HG02588 (cell line): ENCODE measurements around the gene DEF6.
"Not testable (repeated sequence)": the region's sequence is repeated elsewhere in the genome, so short reads cannot be mapped to it uniquely, and the experiment has no call there.

Experiments
- ATAC-seq: cut with Tn5 transposase; IDR thresholded peaks from one replicate; pipeline ENCODE4 v1.9.1; 2021; ENCODE audit warnings: mild to moderate bottlenecking, moderate library complexity; ENCODE audit not compliant: unreplicated experiment

The DEF6 gene

DNA sequence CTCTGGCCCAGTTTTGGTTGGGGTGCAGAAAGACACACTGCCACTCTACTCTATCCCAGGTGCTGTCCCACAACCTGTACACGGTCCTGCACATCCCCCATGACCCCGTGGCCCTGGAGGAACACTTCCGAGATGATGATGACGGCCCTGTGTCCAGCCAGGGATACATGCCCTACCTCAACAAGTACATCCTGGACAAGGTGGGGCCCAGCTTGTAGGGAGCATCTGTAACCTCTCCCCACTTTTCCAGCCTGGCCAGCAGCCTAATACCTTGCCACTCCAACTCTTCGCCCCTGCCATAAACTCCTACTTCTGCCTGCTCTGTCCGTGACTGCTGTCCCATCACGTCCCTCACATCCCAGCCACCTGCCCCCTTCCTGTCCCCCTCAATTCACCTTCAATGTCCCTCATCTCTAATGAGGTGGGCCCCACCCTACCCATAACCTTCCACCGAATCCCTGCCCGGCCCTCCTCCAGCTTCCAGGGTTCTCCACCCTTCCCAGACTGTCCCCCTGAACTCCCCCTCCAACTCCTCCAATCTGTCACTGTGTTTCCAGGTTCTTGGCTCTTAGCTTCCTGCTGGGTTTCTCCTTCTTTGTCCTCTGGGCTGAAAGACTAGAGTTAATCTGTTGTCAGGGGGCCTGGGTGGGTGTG lies 12.1 kb downstream of the DEF6 start:
- no peak for ATAC-seq

DNA sequence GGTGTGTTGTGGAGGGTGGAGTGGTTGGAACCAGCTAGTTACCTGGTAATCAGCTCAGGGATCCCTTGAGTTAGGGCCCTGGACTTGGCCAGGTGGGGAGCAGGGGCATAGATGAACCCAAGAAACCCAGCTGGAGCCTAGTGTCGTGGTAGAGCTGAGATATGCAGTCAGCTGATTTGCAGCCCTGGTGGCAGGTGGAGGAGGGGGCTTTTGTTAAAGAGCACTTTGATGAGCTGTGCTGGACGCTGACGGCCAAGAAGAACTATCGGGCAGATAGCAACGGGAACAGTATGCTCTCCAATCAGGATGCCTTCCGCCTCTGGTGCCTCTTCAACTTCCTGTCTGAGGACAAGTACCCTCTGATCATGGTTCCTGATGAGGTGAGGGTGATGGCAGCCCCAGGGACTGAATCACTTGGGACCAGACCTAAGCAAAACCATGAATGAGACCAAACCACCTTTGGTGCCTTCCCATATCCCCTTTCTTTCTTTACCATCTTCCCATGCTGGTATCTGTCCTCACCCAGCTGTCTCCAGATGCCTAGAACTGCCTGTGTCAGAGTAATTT lies 12.7 kb downstream of the DEF6 start:
- ATAC-seq, result no peak

DNA sequence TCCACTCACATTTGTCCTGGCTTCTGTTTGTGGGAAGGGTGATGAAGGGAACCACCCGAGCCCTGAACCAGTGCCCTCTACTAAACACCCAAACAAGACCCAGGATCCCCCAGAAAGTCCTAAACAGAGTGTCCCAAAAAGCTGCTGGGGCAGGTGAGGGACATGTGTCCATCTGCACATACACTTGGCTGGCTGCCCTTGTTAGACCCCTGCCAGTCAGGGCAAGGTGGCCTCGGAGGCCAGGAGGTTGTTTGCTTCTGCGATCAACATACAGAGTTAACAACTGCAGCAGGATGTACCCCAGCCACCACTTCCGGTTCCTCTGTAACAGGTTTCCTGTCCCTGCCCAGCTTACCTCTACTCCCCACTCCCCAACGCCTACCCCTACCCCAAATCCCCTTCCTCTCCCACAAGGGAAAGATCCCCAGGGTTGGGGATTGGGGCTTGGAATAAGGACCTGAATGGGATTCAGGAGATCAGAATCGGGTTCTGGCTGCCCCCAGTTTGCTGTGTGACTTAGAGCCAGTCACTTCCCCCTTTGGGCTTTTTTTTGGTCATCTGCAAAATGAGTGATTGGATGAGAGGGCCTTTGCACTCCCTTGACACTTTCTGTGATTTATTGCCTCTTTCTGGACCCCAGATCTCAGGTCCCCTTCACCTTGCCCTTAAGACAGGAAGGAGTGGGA lies 13.9 kb downstream of the DEF6 start:
- ATAC-seq, result no peak

DNA sequence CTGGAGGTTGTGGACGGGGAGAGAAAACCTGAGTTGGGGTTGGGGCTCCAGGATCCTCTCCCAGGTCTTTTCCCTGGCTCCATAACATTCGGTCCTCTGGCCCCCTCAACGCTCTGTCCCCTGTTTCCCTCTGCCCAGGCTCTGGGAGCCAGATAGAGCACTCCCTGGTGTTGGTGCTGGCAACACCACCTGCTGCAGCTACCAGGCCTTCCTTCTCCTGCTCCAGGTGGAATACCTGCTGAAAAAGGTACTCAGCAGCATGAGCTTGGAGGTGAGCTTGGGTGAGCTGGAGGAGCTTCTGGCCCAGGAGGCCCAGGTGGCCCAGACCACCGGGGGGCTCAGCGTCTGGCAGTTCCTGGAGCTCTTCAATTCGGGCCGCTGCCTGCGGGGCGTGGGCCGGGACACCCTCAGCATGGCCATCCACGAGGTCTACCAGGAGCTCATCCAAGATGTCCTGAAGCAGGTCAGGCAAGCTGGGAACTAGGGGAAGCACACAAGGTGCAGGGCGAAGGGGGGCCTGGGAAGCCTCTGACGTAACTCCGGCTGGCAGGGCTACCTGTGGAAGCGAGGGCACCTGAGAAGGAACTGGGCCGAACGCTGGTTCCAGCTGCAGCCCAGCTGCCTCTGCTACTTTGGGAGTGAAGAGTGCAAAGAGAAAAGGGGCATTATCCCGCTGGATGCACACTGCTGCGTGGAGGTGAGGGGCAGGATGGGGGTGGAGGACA lies 14.6 kb downstream of the DEF6 start:
- no peak for ATAC-seq

DNA sequence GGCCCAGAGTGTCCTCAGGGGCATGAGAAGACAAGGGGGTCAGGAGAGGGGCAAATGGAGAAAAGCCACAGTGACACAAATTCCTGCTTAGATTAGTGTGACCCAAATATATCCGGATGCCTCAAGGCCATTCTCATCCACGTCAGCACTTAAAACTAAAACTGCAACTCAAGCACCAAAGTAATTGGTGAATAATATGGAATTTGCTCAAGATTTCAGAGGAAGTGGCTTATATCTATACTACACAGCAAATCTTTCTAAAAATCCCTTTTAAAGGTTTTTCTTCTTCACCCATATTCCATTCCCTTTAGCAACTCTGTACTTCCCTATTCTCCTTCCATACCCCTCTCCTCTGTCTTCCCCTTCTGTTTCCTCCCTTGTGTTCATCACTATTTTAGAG lies 15.2 kb downstream of the DEF6 start:
- ATAC-seq, result no peak

DNA sequence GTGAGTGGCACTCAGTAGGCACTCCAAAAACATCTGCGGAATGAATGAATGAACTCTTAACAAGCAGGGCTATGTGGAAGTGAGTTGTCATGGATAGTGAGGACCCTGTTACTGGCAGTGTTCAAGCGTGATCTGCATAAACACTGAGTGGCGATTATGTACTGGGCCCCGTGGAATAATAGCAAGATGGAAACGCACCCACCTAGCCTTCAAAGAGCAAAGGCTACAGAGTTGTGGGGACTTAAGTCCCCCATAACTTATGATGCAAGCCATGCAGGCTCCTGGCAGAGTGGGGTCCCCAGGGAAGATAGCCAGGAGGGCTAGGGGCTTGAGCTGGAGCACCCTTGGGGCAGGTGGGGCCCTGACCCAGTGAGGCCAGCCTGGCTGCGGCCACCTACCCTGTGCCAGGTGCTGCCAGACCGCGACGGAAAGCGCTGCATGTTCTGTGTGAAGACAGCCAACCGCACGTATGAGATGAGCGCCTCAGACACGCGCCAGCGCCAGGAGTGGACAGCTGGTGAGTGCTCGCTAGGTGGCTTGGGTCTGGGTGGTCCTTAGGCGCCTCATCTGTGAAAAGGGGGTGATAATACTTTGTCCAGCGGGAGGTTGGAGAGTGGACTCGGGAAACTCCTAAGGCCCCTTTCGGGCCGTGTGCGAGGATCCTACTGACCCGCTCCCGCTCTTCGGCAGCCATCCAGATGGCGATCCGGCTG lies 20.0 kb downstream of the DEF6 start:
- ATAC-seq, result no peak

DNA sequence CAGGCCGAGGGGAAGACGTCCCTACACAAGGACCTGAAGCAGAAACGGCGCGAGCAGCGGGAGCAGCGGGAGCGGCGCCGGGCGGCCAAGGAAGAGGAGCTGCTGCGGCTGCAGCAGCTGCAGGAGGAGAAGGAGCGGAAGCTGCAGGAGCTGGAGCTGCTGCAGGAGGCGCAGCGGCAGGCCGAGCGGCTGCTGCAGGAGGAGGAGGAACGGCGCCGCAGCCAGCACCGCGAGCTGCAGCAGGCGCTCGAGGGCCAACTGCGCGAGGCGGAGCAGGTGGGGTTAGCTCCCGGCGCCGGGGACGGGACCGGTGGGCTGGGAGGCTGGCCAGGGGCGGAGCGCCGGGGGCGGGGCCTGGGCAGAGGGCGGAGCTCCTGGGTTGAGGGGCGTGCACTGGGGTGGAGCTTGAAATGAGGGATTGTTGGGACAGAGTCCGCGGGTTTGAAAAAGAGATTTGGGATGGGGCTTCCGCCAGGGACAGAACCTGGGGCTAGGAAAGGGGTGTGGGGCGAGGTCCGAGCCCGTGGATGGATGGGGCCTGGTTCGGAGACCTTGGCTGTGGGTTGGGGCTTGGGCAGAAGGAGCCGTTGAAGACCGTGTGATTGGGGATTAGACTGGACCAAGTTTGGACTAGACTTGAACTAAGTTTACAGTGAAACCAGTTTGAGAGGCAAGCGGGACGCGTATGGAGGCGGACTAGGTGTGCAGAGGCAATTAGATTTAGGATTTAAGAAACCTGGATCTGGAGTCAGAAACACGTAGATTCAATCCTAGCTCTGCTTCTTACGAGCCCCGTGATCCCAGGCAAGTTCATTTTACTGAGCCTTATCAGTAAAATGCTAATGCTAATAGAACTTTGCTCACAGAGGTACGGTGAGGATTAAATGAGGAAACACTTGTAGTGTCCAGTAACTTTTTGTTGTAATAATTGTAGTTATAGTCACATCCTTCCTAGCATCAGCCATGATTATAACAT lies 20.9 kb downstream of the DEF6 start:
- no peak for ATAC-seq

DNA sequence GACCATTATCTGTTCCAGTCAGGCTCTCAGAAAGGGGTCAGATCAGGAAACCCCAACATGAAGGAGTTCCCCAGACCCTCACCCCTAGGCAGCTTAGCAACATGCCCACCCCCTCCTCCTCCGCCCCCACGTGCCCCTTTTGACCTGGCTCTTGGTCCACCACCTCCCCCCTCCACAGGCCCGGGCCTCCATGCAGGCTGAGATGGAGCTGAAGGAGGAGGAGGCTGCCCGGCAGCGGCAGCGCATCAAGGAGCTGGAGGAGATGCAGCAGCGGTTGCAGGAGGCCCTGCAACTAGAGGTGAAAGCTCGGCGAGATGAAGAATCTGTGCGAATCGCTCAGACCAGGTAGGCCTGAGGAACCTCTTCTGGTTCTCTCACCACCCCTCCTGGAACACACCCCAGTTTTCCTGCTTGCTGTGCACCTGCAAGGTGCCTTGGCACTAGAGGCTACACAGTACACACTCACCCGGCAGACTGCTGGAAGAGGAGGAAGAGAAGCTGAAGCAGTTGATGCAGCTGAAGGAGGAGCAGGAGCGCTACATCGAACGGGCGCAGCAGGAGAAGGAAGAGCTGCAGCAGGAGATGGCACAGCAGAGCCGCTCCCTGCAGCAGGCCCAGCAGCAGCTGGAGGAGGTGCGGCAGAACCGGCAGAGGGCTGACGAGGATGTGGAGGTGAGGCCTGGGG lies 21.9 kb downstream of the DEF6 start:
- ATAC-seq, result no peak

DNA sequence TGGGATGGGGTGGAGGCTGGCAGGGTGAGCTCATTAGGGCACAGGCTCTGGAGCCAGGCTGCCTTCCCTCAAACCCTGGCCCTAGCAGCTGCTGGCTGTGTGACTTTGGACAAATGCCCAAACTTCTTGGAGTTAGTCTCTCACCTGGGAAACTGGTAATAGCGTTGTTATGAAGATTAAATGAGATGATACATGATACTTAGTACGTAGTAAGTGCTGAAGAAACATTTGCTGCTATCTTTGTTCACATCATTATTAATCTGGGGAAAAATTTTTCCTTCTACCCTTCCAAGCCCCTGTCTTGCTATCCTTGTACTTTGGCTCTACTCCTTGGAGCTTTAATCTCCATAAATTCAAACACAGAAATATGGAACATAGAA lies 22.4 kb downstream of the DEF6 start:
- ATAC-seq, result no peak

DNA sequence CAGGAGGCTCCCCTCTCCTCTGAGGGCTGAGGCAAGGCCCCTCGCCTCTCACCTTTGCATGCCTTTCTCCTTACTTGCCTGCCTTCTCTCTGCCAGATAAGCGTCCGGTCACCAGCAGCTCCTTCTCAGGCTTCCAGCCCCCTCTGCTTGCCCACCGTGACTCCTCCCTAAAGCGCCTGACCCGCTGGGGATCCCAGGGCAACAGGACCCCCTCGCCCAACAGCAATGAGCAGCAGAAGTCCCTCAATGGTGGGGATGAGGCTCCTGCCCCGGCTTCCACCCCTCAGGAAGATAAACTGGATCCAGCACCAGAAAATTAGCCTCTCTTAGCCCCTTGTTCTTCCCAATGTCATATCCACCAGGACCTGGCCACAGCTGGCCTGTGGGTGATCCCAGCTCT lies 23.5 kb downstream of the DEF6 start:
- no peak for ATAC-seq

DNA sequence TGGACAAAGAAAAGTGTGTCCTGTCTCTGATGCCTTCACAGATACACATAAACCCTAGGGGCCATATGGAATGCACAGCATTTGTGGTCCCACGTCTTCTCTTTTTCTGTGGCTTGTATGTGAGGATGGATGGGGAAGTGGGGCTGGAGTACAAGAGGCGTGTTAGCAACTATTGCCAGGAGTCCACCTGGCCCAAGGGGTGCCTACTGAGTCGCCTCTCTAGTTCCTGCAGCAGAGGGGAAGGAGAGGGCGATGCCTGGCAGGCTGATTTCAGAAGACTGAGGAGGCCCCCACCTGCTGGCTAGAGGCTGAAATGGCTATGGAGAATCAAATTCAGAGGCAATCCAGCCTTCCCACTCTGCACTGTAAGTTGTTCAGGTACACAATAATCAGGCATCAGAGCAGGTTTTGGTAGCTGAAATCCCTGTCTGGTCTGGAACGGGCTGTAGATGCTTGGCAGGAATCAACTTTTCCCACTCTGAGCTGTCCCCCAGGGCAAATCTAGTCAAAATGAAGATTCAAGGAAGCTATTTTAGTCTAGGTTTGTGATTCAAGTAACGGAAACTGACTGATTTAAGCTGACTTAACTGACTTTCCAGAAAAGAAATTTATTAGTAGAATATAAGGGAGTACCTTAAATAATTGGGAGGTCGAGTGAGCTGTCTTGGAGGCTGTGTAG lies 29.9 kb downstream of the DEF6 start:
- ATAC-seq, result no peak

DNA sequence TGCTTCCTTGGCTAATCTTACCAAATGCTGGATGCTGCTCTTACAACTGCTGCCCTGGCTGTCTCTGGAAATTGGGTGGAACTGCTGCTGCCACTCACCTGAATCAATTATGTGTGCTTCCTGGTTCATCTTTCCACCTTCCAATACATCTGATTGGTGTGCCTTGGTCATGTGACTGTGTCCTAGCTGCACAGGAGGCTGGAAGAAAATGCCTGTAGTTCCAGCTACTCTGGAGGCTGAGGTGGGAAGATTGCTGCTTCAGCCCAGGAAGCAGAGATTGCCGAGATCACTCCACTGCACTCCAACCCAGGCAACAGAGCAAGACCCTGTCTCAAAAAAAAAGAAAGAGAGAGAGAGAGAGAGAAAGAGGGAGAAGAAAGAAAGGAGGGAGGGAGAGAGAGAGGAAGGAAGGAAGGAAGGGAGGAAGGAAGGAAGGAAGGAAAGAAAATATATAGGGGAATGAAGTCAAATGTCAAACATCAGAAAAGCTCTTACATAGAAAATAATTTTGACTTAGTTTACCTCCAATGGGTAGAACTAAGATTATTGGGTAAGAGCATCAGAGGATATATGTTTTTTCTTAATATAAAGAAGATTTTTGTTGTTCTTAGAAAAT lies 30.6 kb downstream of the DEF6 start:
- no peak for ATAC-seq

DNA sequence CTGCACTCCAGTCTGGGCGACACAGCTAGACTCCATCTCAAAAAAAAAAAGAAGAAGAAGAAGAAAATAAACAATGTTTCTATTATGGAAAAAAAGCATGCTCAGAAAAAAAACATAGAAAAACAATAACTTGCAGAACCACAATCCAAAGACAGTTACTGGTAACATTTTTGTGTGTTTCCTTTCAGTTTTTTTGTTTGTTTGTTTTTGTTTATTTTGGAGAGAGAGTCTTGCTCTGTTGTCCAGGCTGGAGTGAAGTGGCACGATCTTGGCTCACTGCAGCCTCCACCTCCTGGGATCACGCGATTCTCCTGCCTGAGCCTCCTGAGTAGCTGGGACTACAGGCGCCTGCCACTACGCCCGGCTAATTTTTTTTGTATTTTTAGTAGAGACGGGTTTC lies 31.3 kb downstream of the DEF6 start:
- ATAC-seq, result not testable (repeated sequence)

DNA sequence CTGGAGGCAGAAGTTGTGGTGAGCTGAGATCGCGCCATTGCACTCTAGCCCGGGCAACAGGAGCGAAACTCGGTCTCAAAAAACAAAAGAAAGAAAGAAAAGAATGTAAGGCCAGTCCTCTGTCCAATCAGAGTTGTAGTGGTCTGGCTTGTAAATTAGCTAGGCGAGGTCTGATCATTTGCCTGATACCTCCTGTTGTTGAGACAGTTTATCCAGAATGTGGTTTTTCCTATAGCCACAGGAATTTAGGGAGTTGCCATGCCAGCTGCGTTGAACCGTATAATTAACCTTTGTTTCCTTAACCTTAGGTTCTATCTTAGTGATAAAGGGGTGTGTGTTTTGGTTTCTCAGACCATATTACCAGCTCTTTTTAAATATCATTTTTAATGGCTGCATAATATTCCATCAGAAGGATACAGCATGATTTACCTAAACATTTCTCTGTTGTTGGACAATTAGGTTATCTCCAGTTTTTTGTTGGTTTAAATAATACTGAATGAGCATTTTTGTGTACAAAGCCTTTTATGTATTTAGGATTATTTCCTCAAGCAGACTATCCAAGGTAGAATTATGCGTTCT lies 33.0 kb downstream of the DEF6 start:
- no peak for ATAC-seq

DNA sequence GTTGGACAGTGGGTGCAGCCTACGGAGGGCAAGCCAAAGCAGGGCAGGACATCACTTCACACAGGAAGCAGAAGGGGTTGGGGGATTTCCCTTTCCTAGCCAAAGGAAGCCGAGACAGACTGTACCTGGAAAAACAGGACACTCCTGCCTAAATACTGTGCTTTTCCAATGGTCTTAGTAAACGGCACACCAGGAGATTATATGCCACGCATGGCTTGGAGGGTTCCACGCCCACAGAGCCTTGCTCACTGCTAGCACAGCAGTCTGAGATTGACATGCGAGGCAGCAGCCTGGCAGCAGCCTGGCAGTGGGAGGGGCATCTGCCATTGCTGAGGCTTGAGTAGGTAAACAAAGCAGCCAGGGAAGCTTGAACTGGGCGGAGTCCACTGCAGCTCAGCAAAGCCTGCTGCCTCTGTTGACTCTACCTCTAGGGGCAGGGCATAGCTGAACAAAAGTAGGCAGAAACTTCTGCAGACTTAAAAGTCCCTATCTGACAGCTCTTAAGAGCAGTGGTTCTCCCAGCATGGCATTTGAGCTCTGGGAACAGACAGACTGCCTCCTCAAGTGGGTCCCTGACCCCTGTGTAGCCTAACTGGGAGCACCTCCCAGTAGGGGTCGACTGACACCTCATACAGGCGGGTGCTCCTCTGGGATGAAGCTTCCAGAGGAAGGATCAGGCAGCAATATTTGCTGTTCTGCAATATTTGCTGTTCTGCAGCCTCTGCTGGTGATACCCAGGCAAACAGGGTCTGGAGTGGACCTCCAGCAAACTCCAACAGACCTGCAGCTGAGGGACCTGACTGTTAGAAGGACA lies 34.7 kb downstream of the DEF6 start:
- not testable (repeated sequence) for ATAC-seq

DNA sequence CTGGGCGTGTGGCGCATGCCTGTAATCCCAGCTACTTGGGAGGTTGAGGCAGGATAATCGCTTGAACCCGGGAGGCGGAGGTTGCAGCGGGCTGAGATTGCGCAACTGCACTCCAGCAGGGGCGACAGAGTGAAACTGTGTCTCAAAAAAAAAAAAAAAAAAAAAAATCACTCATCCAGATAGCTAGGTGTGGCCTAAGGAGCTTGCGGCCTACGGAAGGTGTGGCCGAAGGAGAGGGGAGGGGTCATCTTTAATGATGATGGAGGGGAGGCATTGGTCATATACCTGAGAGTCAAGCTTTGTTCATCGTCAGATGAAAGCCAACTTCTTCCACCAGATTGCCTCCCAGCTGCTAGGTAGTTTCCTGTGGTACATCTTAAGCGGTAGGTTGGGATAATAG lies 43.9 kb downstream of the DEF6 start:
- no peak for ATAC-seq
